H1 (cell line): ENCODE measurements around the gene GTF2F1. TPM values are rescaled to one million over a fixed set of nuclear protein-coding genes. Genes with fewer than 3 reads are reported as not detected.

Experiments used
- CTCF ChIA-PET: fragments of 300-600 bp; sonication (Branson Sonifier 250); formaldehyde crosslinking; loops from one replicate; lab custom pipeline; 2021; ENCODE audit not compliant: partially characterized antibody; lab: Charles Lee
- POLR2A ChIA-PET: fragments of 300-600 bp; sonication (Branson Sonifier 250); formaldehyde crosslinking; loops from one replicate; lab custom pipeline; 2021; ENCODE audit warnings: inconsistent platforms; ENCODE audit not compliant: partially characterized antibody; lab: Charles Lee
- DNase-seq, 2 experiments: peaks; one replicate each; pipeline versions ENCODE4 v3.0.0 to v3.0.0-alpha.2; 2010 to 2022; ENCODE audit warnings: low spot score in 2 of 2, low read depth in 1 of 2, mixed read lengths in 1 of 2
- FAIRE-seq: peaks from 2 replicates; lab custom pipeline; 2011; peaks lifted over from hg19 to GRCh38; lab: Jason Lieb, UNC
- H2AFZ ChIP-seq: 2 replicates; pipeline ENCODE4 v1.8.1; 2012; ENCODE audit warnings: low read length, inconsistent platforms
- H2AK5ac ChIP-seq: 2 replicates; pipeline ENCODE4 v1.6.1; 2013; ENCODE audit warnings: low read depth, low read length
- H2BK120ac ChIP-seq: replicated peaks from 2 replicates; pipeline ENCODE3; 2013; ENCODE audit warnings: low read depth, low read length, inconsistent platforms
- H2BK12ac ChIP-seq: 2 replicates; pipeline ENCODE4 v1.6.1; 2013; ENCODE audit warnings: low read depth, low read length
- H2BK15ac ChIP-seq: 2 replicates; pipeline ENCODE4 v1.6.1; 2013; ENCODE audit warnings: low read length
- H2BK20ac ChIP-seq: 2 replicates; pipeline ENCODE4 v1.6.1; 2013; ENCODE audit warnings: low read length
- H2BK5ac ChIP-seq: 2 replicates; pipeline ENCODE4 v1.6.1; 2013; ENCODE audit warnings: low read depth, low read length
- H3K14ac ChIP-seq: 2 replicates; pipeline ENCODE4 v1.6.1; 2013; ENCODE audit warnings: inconsistent platforms; ENCODE audit not compliant: insufficient read length
- H3K18ac ChIP-seq: 2 replicates; pipeline ENCODE4 v1.6.1; 2013; ENCODE audit warnings: low read length; ENCODE audit errors: extremely low read depth
- H3K23ac ChIP-seq: 2 replicates; pipeline ENCODE4 v1.6.1; 2013; ENCODE audit warnings: inconsistent platforms; ENCODE audit not compliant: insufficient read length
- H3K23me2 ChIP-seq: 2 replicates; pipeline ENCODE4 v1.6.1; 2013; ENCODE audit warnings: low read depth, low read length
- H3K27ac ChIP-seq: 2 replicates; pipeline ENCODE4 v1.6.1; 2011; ENCODE audit warnings: low read depth, low read length, inconsistent platforms
- H3K27me3 ChIP-seq, 4 experiments: replicated peaks in 1 of 4; 1 replicate in 1 of 4; 2 replicates in 3 of 4; pipeline versions ENCODE4 v1.6.1 to v1.8.1; 2011 to 2013; ENCODE audit warnings: low read length in 3 of 4, mild to moderate bottlenecking in 3 of 4, inconsistent platforms in 2 of 4, mixed read lengths in 2 of 4, moderate library complexity in 1 of 4; ENCODE audit not compliant: control insufficient read depth in 3 of 4, insufficient read depth in 3 of 4; ENCODE audit errors: extremely low read depth in 1 of 4
- H3K36me3 ChIP-seq, 4 experiments: 2 replicates each; pipeline versions ENCODE4 v1.6.1 to v1.8.1; 2011 to 2013; ENCODE audit warnings: mild to moderate bottlenecking in 4 of 4, low read length in 3 of 4, moderate library complexity in 2 of 4, control low read depth in 1 of 4, inconsistent platforms in 1 of 4; ENCODE audit not compliant: insufficient read depth in 4 of 4, control insufficient read depth in 2 of 4
- H3K4ac ChIP-seq: replicated peaks from 2 replicates; pipeline ENCODE3; 2013; ENCODE audit warnings: low read length, low read depth, mixed read lengths, inconsistent platforms; ENCODE audit not compliant: insufficient read length
- H3K4me1 ChIP-seq, 4 experiments: replicated peaks in 1 of 4; 1 replicate in 1 of 4; 2 replicates in 3 of 4; pipeline versions ENCODE4 v1.6.1 to v1.8.1; 2011 to 2013; ENCODE audit warnings: low read length in 3 of 4, inconsistent platforms in 2 of 4, mixed read lengths in 1 of 4; ENCODE audit not compliant: insufficient read depth in 4 of 4, control insufficient read depth in 3 of 4
- H3K4me2 ChIP-seq, 2 experiments: 2 replicates each; pipeline versions ENCODE4 v1.6.1 to v1.8.1; 2011 to 2013; ENCODE audit warnings: low read depth in 2 of 2, low read length in 2 of 2, control low read depth in 1 of 2, inconsistent platforms in 1 of 2, mild to moderate bottlenecking in 1 of 2; ENCODE audit not compliant: insufficient read depth in 1 of 2
- H3K4me3 ChIP-seq, 4 experiments: fragments of 200-600, 300-600 bp in 1 of 4; sonication (generic), shearing (Covaris generic), sonication (Bioruptor Twin) in 1 of 4; 2 replicates each; pipeline versions ENCODE4 v1.5.1 to v1.8.1; 2011 to 2016; ENCODE audit warnings: low read length in 4 of 4, low read depth in 3 of 4, control low read depth in 2 of 4, inconsistent platforms in 2 of 4, mild to moderate bottlenecking in 2 of 4, mixed read lengths in 1 of 4, moderate library complexity in 1 of 4; ENCODE audit not compliant: insufficient read depth in 2 of 4; ENCODE audit errors: extremely low read depth in 1 of 4
- H3K56ac ChIP-seq: replicated peaks from 2 replicates; pipeline ENCODE3; 2013; ENCODE audit warnings: low read depth, mild to moderate bottlenecking, mixed read lengths, low read length, inconsistent platforms; ENCODE audit not compliant: insufficient read length
- H3K79me1 ChIP-seq: 2 replicates; pipeline ENCODE4 v1.6.1; 2013; ENCODE audit warnings: low read depth, low read length, control low read depth
- H3K79me2 ChIP-seq, 2 experiments: 2 replicates each; pipeline versions ENCODE4 v1.6.1 to v1.8.1; 2012 to 2013; ENCODE audit warnings: low read length in 2 of 2, mild to moderate bottlenecking in 2 of 2, inconsistent platforms in 1 of 2; ENCODE audit not compliant: insufficient read depth in 2 of 2, control insufficient read depth in 1 of 2
- H3K9ac ChIP-seq, 4 experiments: replicated peaks in 1 of 4; 1 replicate in 1 of 4; 2 replicates in 3 of 4; pipeline versions ENCODE4 v1.6.1 to v1.8.1; 2011 to 2013; ENCODE audit warnings: low read depth in 3 of 4, low read length in 3 of 4, control low read depth in 2 of 4, mild to moderate bottlenecking in 2 of 4, moderate library complexity in 2 of 4, inconsistent platforms in 1 of 4; ENCODE audit errors: extremely low read depth in 1 of 4
- H3K9me3 ChIP-seq, 2 experiments: 2 replicates each; pipeline versions ENCODE4 v1.6.1 to v1.8.1; 2012 to 2013; ENCODE audit warnings: mild to moderate bottlenecking in 2 of 2, moderate library complexity in 2 of 2, control low read depth in 1 of 2, inconsistent platforms in 1 of 2, low read depth in 1 of 2, low read length in 1 of 2, mixed read lengths in 1 of 2; ENCODE audit not compliant: insufficient read depth in 2 of 2
- H4K20me1 ChIP-seq, 2 experiments: replicated peaks in 1 of 2; 2 replicates each; pipeline versions ENCODE3 to v1.8.1; 2011 to 2013; ENCODE audit warnings: inconsistent platforms in 2 of 2, low read length in 2 of 2, mild to moderate bottlenecking in 1 of 2; ENCODE audit not compliant: insufficient read depth in 2 of 2, control insufficient read depth in 1 of 2
- H4K5ac ChIP-seq: 2 replicates; pipeline ENCODE4 v1.6.1; 2013; ENCODE audit warnings: low read length, low read depth, mixed read lengths, inconsistent platforms; ENCODE audit not compliant: insufficient read length
- H4K8ac ChIP-seq: 2 replicates; pipeline ENCODE4 v1.8.0; 2013; ENCODE audit warnings: mild to moderate bottlenecking, moderate library complexity, low read length, inconsistent platforms; ENCODE audit not compliant: insufficient read depth; ENCODE audit errors: extremely low read depth
- H4K91ac ChIP-seq: replicated peaks from 2 replicates; pipeline ENCODE3; 2013; ENCODE audit warnings: low read length, mixed read lengths, inconsistent platforms; ENCODE audit not compliant: insufficient read length
- EZH2 ChIP-seq: fragments of 200-600 bp; sonication (generic); IDR thresholded peaks from 2 replicates; pipeline ENCODE4 v1.7.1; 2012; ENCODE audit warnings: low read depth, mild to moderate bottlenecking, moderate library complexity, low read length, inconsistent platforms; ENCODE audit not compliant: severe bottlenecking
- KDM5A ChIP-seq: fragments of 200-600 bp; IDR thresholded peaks from 2 replicates; pipeline ENCODE4 v1.7.1; 2012; ENCODE audit warnings: mild to moderate bottlenecking, low read length, inconsistent platforms, mixed read lengths
- RNF2 ChIP-seq: fragments of 200-900, 300-1000 bp; sonication (generic); IDR thresholded peaks from 2 replicates; pipeline ENCODE4 v1.7.1; 2016; ENCODE audit warnings: borderline replicate concordance, low read depth, mild to moderate bottlenecking, antibody characterized with exemption, low read length; ENCODE audit not compliant: poor library complexity, severe bottlenecking; ENCODE audit errors: missing control alignments
- SIN3A ChIP-seq, 2 experiments: IDR thresholded peaks in 1 of 2; conservative IDR thresholded peaks in 1 of 2; 2 replicates each; pipeline ENCODE4 v1.6.1; 2011 to 2012; ENCODE audit warnings: low read length in 2 of 2, improper control_type of control experiment in 1 of 2, low read depth in 1 of 2, mild to moderate bottlenecking in 1 of 2
- WGBS, 2 experiments: shearing (Covaris generic) in 1 of 2; methylation state at CpG; one replicate each; pipeline versions ENCODE4 v1.1.6 to v1.1.7; 2013 to 2015; ENCODE audit warnings: low lambda C conversion rate in 2 of 2, mixed read lengths in 2 of 2, inconsistent platforms in 1 of 2, low coverage in 1 of 2, missing lambda C conversion rate in 1 of 2; ENCODE audit not compliant: insufficient replicate concordance in 2 of 2, insufficient coverage in 1 of 2, insufficient read length in 1 of 2; ENCODE audit errors: extremely low coverage in 1 of 2, missing lambda C conversion rate in 1 of 2; 5-methylcytosine and 5-hydroxymethylcytosine counted together
- polyA plus RNA-seq, 7 experiments: library from polyadenylated mRNA; depleted of rRNA in 3 of 7; stranded (reverse) in 5 of 7; unstranded in 2 of 7; fragments of >200 nt in 5 of 7; fragments of 200-250 nt in 2 of 7; gene quantifications; 1 replicate in 5 of 7; 2 replicates in 1 of 7; 4 replicates in 1 of 7; pipeline versions ENCODE4 v1.2.1 to v1.2.3, GENCODE V29; 2011 to 2013; ENCODE audit warnings: missing spikeins in 2 of 7, mixed read lengths in 2 of 7
- total RNA-seq: library from RNA; stranded (reverse); fragmentation: NEBNext Ultra II Directional; extraction: Animal tissue kit (Norgen Biotek cat#: 25700); gene quantifications from 2 replicates; pipeline ENCODE4 v1.2.1, GENCODE V29; 2021
- TF ChIP-seq, protein P1 (sequence below): IDR thresholded peaks from 2 replicates; pipeline ENCODE4 v1.6.1; 2012; ENCODE audit warnings: low read length, inconsistent platforms

Gene GTF2F1
- total and polyA plus RNA-seq, 2 of the 8 experiments (the other 6 are each of a cell fraction or from before 2014, with no cell fraction given) = 29.3 to 56.3 TPM

DNA sequence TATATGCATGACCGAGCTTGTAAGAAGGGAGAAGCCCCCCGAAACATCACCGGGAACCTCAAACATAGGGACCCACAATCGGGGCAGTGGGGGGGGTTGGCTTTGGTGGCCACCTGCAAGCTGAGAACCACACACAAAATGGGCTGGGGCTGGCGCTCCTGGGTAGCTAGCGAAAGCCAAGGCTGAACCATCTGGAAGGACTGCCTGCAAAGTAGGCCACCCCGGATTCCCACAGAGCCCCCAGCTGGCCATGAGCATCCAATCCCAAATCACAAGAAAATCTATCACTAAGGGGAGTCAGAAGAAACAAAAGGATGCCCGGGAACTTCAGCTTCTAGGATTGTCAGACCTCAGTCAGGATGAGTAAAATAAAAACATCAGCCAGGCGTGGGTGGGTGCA lies 14.5 kb downstream of the GTF2F1 start:
- no peak overlapping the region for H2BK120ac ChIP-seq
- FAIRE-seq = no peak
- DNase-seq = no peak
- H3K4me1 ChIP-seq = peaks cover 0 to 11% (median 7%) of the 10 kb centered on the region in 4 experiments; a peak in 5 of 7 replicates
- no peaks in the 10 kb centered on the region for H3K79me2 ChIP-seq
- H2AK5ac ChIP-seq = no peak overlapping the region
- no peak overlapping the region for H2BK15ac ChIP-seq
- WGBS, 2 experiments = 91% methylated on average over 9 of the region's 9 CpGs; no CpG with 5 or more reads in 1 of the 2 experiments
- H3K27ac ChIP-seq = no peak overlapping the region
- ChIA-PET CTCF (interaction anchor here (0.7 to 1.9 kb wide), 5 partner anchors 9 to 252 kb away, joined by 3 to 6 read pairs (median 3); no protein-coding TSS in a partner anchor), POLR2A (interaction anchor here (0.6 to 9.9 kb wide), 5 partner anchors 12 to 156 kb away, joined by 3 to 81 read pairs (median 3); partner anchors contain the start of gene GTF2F1)
- H3K9me3 ChIP-seq = peaks cover 5 to 11% of the 10 kb centered on the region in 2 experiments; a peak in 2 of 4 replicates
- no peak overlapping the region for H3K23ac ChIP-seq
- H3K56ac ChIP-seq = no peak overlapping the region
- H4K8ac ChIP-seq = no peak overlapping the region
- no peak overlapping the region for H3K18ac ChIP-seq
- no peaks in the 10 kb centered on the region for H3K79me1 ChIP-seq
- H3K4me2 ChIP-seq = no peak overlapping the region
- no peak overlapping the region for H4K5ac ChIP-seq
- H3K14ac ChIP-seq = no peak overlapping the region
- H3K4me3 ChIP-seq = no peak overlapping the region
- H3K9ac ChIP-seq = no peak overlapping the region
- H4K91ac ChIP-seq = no peak overlapping the region
- H2BK12ac ChIP-seq = no peak overlapping the region
- TF ChIP-seq RNF2 (no peak), KDM5A (no peak), SIN3A (conservative IDR thresholded peaks at IDR 0.05 in 1 of 2, IDR thresholded peaks at IDR 0.05 in 1 of 2; ENCODE audit: low read depth in 1 of 2, low read length in 2 of 2) (no peak), EZH2 (no peak)
- TF ChIP-seq, protein P1, sequence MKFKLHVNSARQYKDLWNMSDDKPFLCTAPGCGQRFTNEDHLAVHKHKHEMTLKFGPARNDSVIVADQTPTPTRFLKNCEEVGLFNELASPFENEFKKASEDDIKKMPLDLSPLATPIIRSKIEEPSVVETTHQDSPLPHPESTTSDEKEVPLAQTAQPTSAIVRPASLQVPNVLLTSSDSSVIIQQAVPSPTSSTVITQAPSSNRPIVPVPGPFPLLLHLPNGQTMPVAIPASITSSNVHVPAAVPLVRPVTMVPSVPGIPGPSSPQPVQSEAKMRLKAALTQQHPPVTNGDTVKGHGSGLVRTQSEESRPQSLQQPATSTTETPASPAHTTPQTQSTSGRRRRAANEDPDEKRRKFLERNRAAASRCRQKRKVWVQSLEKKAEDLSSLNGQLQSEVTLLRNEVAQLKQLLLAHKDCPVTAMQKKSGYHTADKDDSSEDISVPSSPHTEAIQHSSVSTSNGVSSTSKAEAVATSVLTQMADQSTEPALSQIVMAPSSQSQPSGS = no peak
- no peak overlapping the region for H2BK5ac ChIP-seq
- H3K4ac ChIP-seq = no peak overlapping the region
- peaks cover 2 to 8% of the 10 kb centered on the region in 2 experiments for H4K20me1 ChIP-seq
- H2AFZ ChIP-seq = no peak overlapping the region
- no peak overlapping the region for H2BK20ac ChIP-seq
- H3K27me3 ChIP-seq = no peaks in the 10 kb centered on the region
- H3K36me3 ChIP-seq = peaks cover 20 to 48% (median 35%) of the 10 kb centered on the region in 4 experiments
- peaks cover 2% of the 10 kb centered on the region; the same call in 1 of the 2 replicates for H3K23me2 ChIP-seq
